A549 treated with CpdA at 1 μM for 4 hours (cell line): Measurements from ENCODE around the gene MYEF2. TPM values are rescaled to one million over a fixed set of nuclear protein-coding genes. Genes with fewer than 3 reads are reported as not detected.

Source experiments
- total RNA-seq: library from RNA; stranded (reverse); fragments of 200-300 nt; extraction: Qiagen RNA extraction; gene quantifications from 5 replicates; pipeline ENCODE4 v1.2.3, GENCODE V29; 2022; ENCODE audit warnings: low read depth

The MYEF2 gene
- 13.5 to 19.4 TPM (median 17.2 TPM) in 5 replicates for total RNA-seq

DNA sequence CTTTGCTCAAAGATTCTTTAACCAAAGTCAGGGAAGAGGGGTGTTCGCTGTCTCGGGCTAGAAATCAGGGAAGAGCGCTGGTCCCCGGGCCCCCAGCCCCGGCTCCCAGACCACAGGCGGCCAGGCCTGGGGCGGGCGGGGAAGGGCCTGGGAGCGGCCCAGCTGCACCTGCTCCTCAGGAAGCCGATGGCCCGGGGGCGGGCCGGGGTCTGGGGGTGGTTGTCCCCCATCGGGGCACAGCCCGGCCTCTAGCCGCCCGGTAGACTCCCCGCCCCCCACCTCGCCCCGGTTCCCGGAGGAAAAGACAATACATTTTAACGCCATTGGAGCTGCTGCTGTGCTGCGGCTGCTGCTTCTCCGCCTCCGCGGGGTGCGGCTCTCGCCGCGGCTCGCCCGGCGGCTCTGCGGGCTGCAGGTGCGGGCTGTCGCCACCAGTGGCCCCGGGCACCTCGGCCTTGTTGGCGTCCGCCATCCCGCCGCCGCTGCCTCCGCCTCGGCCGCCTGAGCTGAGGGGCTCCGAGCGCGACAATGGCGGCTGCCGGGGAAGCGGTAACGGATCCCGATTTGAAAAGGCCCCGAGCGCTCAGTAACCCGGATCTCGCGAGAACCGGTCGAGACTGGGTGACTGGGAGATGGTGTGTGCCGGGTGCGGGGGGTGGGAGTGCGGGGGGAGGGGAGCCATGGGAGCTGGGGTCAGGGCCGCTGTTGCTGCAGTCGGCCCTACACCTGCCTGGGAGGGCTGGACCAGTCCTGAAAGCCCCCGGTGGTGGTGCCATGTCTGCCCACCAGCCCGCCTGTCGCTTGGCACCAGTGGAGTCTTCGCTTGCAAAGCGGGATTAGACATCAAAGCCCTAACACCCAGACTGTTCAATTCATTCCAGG lies at the start of gene MYEF2:
MYEF2 (minus strand) TSS at position 530 of the 882 bp plus-strand sequence; CDS start at position 472, 58 bp downstream.

DNA sequence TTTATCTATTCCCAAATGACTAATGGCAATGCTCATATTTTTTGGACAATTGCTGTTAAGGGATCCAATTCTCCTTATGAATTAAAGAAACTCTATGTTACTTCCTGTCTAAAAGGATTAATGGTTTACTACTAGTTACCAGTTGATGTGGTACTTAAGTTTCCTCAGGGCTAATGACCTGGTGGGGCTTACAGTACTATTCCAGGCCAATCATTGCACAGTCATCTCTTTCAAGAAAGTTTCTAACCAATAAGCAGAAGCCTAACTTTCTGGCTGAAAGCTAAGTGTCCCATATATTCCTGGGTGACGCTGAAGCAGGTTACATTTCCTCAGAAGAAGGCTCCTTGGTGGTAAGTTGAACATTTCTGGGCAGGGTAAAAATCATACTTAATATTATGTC lies 27.9 kb upstream of the MYEF2 start, which contains the start of gene SLC12A1:
SLC12A1 (plus strand) TSS at position 322 of the 400 bp plus-strand sequence. CDS start 1,418 bp downstream, outside the sequence.

GRCh38 chr15:48191574-48192225 lies 13.6 kb upstream of the MYEF2 start, which contains the start of gene CTXN2:
TSS of gene CTXN2 (plus strand) at chr15:48191665. CDS start at chr15:48201301, 9,636 bp downstream.

DNA sequence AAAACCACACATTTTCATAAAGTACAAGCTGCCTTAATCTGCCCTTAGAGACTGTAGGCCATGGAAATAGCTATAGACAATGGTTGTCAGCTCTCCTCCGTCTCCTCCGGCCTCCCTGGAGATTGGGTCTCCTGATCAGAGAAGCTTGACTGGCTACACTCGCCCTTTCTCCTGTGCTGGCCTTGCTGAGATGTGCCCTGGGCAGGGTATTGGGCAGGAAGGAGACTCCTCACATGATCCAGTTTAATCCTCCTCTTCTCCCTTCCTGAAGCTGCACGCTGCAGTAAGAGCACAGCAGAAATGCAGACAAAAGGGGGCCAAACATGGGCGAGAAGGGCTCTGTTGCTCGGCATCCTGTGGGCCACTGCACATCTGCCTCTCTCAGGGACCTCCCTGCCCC lies 57.4 kb downstream of the MYEF2 start, which contains the start of gene SLC24A5:
SLC24A5 (plus strand) TSS at position 246 of the 400 bp plus-strand sequence; CDS start at position 301, 55 bp downstream.

Other genes starting within 250 kb of the MYEF2 start
- not detected in 5 replicates for gene SLC24A5, start 57.3 kb downstream of the MYEF2 start, total RNA-seq
- gene CTXN2, start 13.4 kb upstream of the MYEF2 start, total RNA-seq = 0.03 to 0.05 TPM (median 0.04 TPM) in 3 of 5 replicates, not detected in the others
- not detected in 5 replicates for gene SLC12A1, start 28.0 kb upstream of the MYEF2 start, total RNA-seq
- gene DUT, start 153.1 kb upstream of the MYEF2 start, total RNA-seq = 84.9 to 112 TPM (median 110 TPM) in 5 replicates